GM23338 (cell line): ENCODE results near the gene RBM7. TPM values are rescaled to one million over a fixed set of nuclear protein-coding genes. Genes with fewer than 3 reads are reported as not detected.

Source experiments
- ATAC-seq: fragments of 200-7000 bp; cut with Tn5 transposase; 3 replicates; pipeline ENCODE4 v1.9.1; 2020
- DNase-seq: peaks from one replicate; pipeline ENCODE4 v3.0.0-alpha.2; 2015; ENCODE audit warnings: low spot score
- H2AFZ ChIP-seq: fragments of 200-600 bp; sonication (generic); 2 replicates; pipeline ENCODE4 v1.8.0; 2016; ENCODE audit warnings: antibody characterized with exemption, mild to moderate bottlenecking, moderate library complexity
- H3F3A ChIP-seq: fragments of 200-600 bp; sonication (generic); replicated peaks from 2 replicates; pipeline ENCODE4 v1.8.0; 2017; ENCODE audit warnings: antibody characterized with exemption, mixed run types, low read depth
- H3K27ac ChIP-seq: fragments of 200-600 bp; sonication (generic); 2 replicates; pipeline ENCODE4 v1.6.1; 2016; ENCODE audit warnings: low read depth
- H3K27me3 ChIP-seq: fragments of 200-600 bp; sonication (generic); 2 replicates; pipeline ENCODE4 v1.8.0; 2016; ENCODE audit warnings: mild to moderate bottlenecking, mixed run types, moderate library complexity; ENCODE audit not compliant: insufficient read depth
- H3K36me3 ChIP-seq: fragments of 200-600 bp; sonication (generic); 2 replicates; pipeline ENCODE4 v1.8.0; 2016; ENCODE audit warnings: mild to moderate bottlenecking; ENCODE audit not compliant: insufficient read depth
- H3K4me1 ChIP-seq: fragments of 200-600 bp; sonication (generic); 2 replicates; pipeline ENCODE4 v1.8.0; 2016; ENCODE audit warnings: mild to moderate bottlenecking, moderate library complexity; ENCODE audit not compliant: insufficient read depth
- H3K4me2 ChIP-seq: fragments of 200-600 bp; sonication (generic); 2 replicates; pipeline ENCODE4 v1.7.1; 2017; ENCODE audit warnings: mixed run types
- H3K4me3 ChIP-seq: fragments of 200-600 bp; sonication (generic); 2 replicates; pipeline ENCODE4 v1.6.1; 2016; ENCODE audit warnings: mixed run types
- H3K79me2 ChIP-seq: fragments of 200-600 bp; sonication (generic); replicated peaks from 2 replicates; pipeline ENCODE4 v1.8.0; 2017; ENCODE audit warnings: mild to moderate bottlenecking; ENCODE audit not compliant: insufficient read depth
- H3K9me2 ChIP-seq: fragments of 200-600 bp; sonication (generic); 2 replicates; pipeline ENCODE4 v1.8.0; 2017; ENCODE audit not compliant: insufficient read depth
- H4K20me1 ChIP-seq: fragments of 200-600 bp; sonication (generic); replicated peaks from 2 replicates; pipeline ENCODE4 v1.8.0; 2017; ENCODE audit warnings: mild to moderate bottlenecking; ENCODE audit not compliant: insufficient read depth
- H3K27ac Mint-ChIP-seq: 2 replicates; pipeline ENCODE4 v1.8.0; 2020; ENCODE audit warnings: inconsistent platforms, mild to moderate bottlenecking, moderate library complexity, mixed read lengths
- H3K27me3 Mint-ChIP-seq: 3 replicates; pipeline ENCODE4 v1.8.0; 2022; ENCODE audit warnings: low read depth, mild to moderate bottlenecking, moderate library complexity, mixed read lengths, inconsistent platforms; ENCODE audit not compliant: insufficient read depth, poor library complexity
- H3K36me3 Mint-ChIP-seq: 3 replicates; pipeline ENCODE4 v1.8.0; 2021; ENCODE audit warnings: low read depth, mild to moderate bottlenecking, inconsistent platforms, moderate library complexity, mixed read lengths
- H3K4me1 Mint-ChIP-seq: 3 replicates; pipeline ENCODE4 v1.8.0; 2020; ENCODE audit warnings: mild to moderate bottlenecking, inconsistent platforms, mixed read lengths
- H3K4me3 Mint-ChIP-seq: 3 replicates; pipeline ENCODE4 v1.8.0; 2021; ENCODE audit warnings: moderate library complexity, mild to moderate bottlenecking, inconsistent platforms, mixed read lengths
- H3K9me3 Mint-ChIP-seq: 3 replicates; pipeline ENCODE4 v1.8.0; 2020; ENCODE audit warnings: moderate library complexity, mild to moderate bottlenecking, inconsistent platforms, mixed read lengths
- CREB1 ChIP-seq: fragments of 250-450 bp; sonication (Bioruptor Pico); IDR thresholded peaks from 2 replicates; pipeline ENCODE4 v1.5.0; 2020; ENCODE audit warnings: low read depth, mild to moderate bottlenecking, moderate library complexity
- CTCF ChIP-seq, 2 experiments: fragments of 200-600 bp in 1 of 2; sonication (generic) in 1 of 2; conservative IDR thresholded peaks; 2 replicates each; pipeline versions ENCODE4 v1.5.1 to v1.6.1; 2016 to 2017; ENCODE audit warnings: antibody characterized with exemption in 2 of 2, low read depth in 2 of 2, mild to moderate bottlenecking in 2 of 2, moderate library complexity in 1 of 2
- ETS1 ChIP-seq: IDR thresholded peaks from 2 replicates; pipeline ENCODE4 v1.6.1; 2016; ENCODE audit warnings: antibody characterized with exemption
- EZH2 ChIP-seq: fragments of 200-600 bp; sonication (generic); IDR thresholded peaks from one replicate; pipeline ENCODE4 v1.8.0; 2017; ENCODE audit warnings: antibody characterized with exemption, mild to moderate bottlenecking, low read depth; ENCODE audit not compliant: unreplicated experiment
- EZH2phosphoT487 ChIP-seq: fragments of 200-600 bp; sonication (generic); IDR thresholded peaks from one replicate; pipeline ENCODE4 v1.8.1; 2018; ENCODE audit warnings: antibody characterized with exemption; ENCODE audit not compliant: unreplicated experiment
- JUNB ChIP-seq: IDR thresholded peaks from one replicate; pipeline ENCODE4 v1.6.1; 2016; ENCODE audit warnings: antibody characterized with exemption; ENCODE audit not compliant: unreplicated experiment
- NANOG ChIP-seq: IDR thresholded peaks from 2 replicates; pipeline ENCODE4 v1.6.1; 2016; ENCODE audit warnings: antibody characterized with exemption, borderline replicate concordance
- POLR2AphosphoS5 ChIP-seq: IDR thresholded peaks from 2 replicates; pipeline ENCODE4 v1.6.1; 2016; ENCODE audit warnings: antibody characterized with exemption, low read depth
- REST ChIP-seq: IDR thresholded peaks from one replicate; pipeline ENCODE4 v1.6.1; 2018; ENCODE audit warnings: antibody characterized with exemption; ENCODE audit not compliant: unreplicated experiment
- STAT1 ChIP-seq: IDR thresholded peaks from one replicate; pipeline ENCODE4 v1.6.1; 2016; ENCODE audit warnings: antibody characterized with exemption; ENCODE audit not compliant: unreplicated experiment
- ZNF114 ChIP-seq: fragments of 250-450 bp; sonication (Bioruptor Pico); IDR thresholded peaks from 2 replicates; pipeline ENCODE4 v1.5.0; 2020; ENCODE audit warnings: mild to moderate bottlenecking, moderate library complexity
- ZNF331 ChIP-seq: fragments of 250-450 bp; sonication (Bioruptor Pico); IDR thresholded peaks from 2 replicates; pipeline ENCODE4 v1.5.0; 2020; ENCODE audit warnings: low read depth, mild to moderate bottlenecking, moderate library complexity
- ZNF462 ChIP-seq: fragments of 250-450 bp; sonication (Bioruptor Pico); IDR thresholded peaks from 2 replicates; pipeline ENCODE4 v1.5.0; 2020; ENCODE audit warnings: mild to moderate bottlenecking, moderate library complexity
- polyA plus RNA-seq: library from polyadenylated mRNA; unstranded; fragments of >200 nt; fragmentation: Nextera tagmentation; extraction: Ambion mirVana; gene quantifications from 2 replicates; pipeline ENCODE4 v1.2.1, GENCODE V29; 2016
- total RNA-seq: library from RNA; depleted of rRNA; stranded (reverse); fragments of >200 nt; shearing (Covaris generic); gene quantifications from 2 replicates; pipeline ENCODE4 v1.2.3, GENCODE V29; 2014

The RBM7 gene
- total and polyA plus RNA-seq, 2 experiments from 2014 or later = 31.5 to 57.2 TPM

GRCh38 chr11:114401311-114401710 is 845 bp downstream of the RBM7 start:
- peaks cover 67% of the 10 kb centered on the region for H3K79me2 ChIP-seq
- Mint-ChIP-seq H3K9me3 (no peaks in the 10 kb centered on the region), H3K36me3 (peaks cover 38% of the 10 kb centered on the region), H3K4me1 (peaks cover 32% of the 10 kb centered on the region), H3K4me3 (peak overlapping the region; percentile 95), H3K27me3 (peaks cover 12% of the 10 kb centered on the region), H3K27ac (peak overlapping the region; percentile 100)
- DNase-seq = no peak
- TF ChIP-seq CREB1 (CRISPR knock-in tag) (no peak), CTCF (conservative IDR thresholded peaks at IDR 0.05; ENCODE audit: low read depth in 2 of 2) (no peak), EZH2phosphoT487 (no peak), ETS1 (no peak), STAT1 (no peak), EZH2 (no peak), ZNF331 (CRISPR knock-in tag) (no peak), POLR2AphosphoS5 (no peak), REST (no peak), NANOG (no peak), ZNF462 (CRISPR knock-in tag) (no peak), JUNB (no peak), ZNF114 (CRISPR knock-in tag) (no peak)
- H3K9me2 ChIP-seq = no peaks in the 10 kb centered on the region
- H3K4me1 ChIP-seq = peaks cover 24% of the 10 kb centered on the region
- H3K27me3 ChIP-seq = no peaks in the 10 kb centered on the region
- 0 out of 2 replicates have a peak, but pooled peaks cover 2% of the 10 kb centered on the region for H4K20me1 ChIP-seq
- no peak for ATAC-seq
- peak overlapping the region; percentile 81 for H3K4me2 ChIP-seq
- H3K27ac ChIP-seq = peak overlapping the region; percentile 91
- H3F3A ChIP-seq = no peaks in the 10 kb centered on the region
- H2AFZ ChIP-seq = no peak overlapping the region
- peak overlapping the region; percentile 72 for H3K4me3 ChIP-seq
- peaks cover 17% of the 10 kb centered on the region; the same call in 1 of the 2 replicates for H3K36me3 ChIP-seq
